Measurements from ENCODE around the gene FNDC8.

GRCh38 chr17:35174835-35175334 lies 53.5 kb downstream of the FNDC8 start:
- TF ChIP-seq CTCF (IDR thresholded peaks at IDR 0.05) (no peak), POLR2A (IDR thresholded peaks at IDR 0.05) (no peak)

All from Peyer's patch (tissue), 4 donors.